ENCODE data around the gene IFI44.

- TF ChIP-seq CTCF (IDR thresholded peaks at IDR 0.05; ENCODE audit: low read depth, low read length), result no peak
- no peak for TF ChIP-seq EZH2phosphoT487 (IDR thresholded peaks at IDR 0.05; ENCODE audit: low read depth)
Observed at GRCh38 chr1:78619446-78619802, 30.2 kb upstream of the IFI44 start.

Measured in OCI-LY3 (cell line).